ENCODE data around the gene AFAP1.

The AFAP1 gene

DNA sequence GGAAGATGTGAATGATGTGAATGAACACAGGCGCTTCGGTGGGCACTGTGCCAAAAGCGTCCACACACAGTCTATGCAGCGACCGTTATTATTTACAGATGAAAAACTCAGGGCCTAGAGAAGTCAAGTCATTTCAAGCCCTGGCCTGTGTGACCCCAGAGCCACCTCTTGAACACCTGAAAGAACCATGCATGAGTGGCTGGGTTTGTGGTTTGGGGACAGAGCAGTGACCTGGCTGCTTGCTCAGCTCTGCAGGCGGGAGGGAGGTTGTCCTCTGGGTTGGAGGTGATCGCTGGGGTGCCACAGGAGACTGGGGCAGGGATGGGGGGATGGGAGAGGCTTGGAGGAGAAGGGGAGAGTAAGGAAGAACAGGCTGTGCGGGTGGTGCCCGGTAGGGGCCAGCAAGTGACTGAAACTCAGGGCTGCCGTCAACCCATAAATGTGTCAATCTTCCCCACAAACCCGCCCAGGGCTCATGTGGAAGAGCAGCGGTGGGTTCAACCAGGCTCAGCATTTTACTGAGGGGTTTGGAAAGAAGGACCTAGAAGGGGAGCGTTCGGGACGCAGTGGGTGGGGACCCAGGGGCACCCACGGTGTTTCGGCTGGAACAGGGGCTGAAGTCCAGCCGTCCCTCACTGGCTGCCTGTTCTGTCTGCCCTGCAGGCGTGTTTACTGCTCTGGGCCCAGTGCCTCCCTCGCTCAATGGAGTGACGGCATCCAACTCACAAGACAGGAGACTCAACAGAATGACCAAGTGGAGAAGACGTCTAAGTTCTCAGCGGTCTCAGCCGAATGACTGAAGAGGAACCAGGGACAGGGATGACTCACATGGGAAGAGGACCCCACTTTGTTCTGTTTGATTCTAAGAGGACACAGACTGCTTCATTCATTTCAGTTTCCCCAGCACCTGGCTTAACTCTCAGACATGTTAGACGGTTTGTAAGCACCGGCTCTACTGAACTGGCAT is 167.8 kb downstream of the AFAP1 start:
- CTCF ChIA-PET: interaction anchor here (0.7 to 1.7 kb wide), 3 partner anchors 10 to 31 kb away, joined by 3 to 9 read pairs (median 3); no protein-coding TSS in a partner anchor
- TF ChIP-seq FOXA1 (IDR thresholded peaks at IDR 0.05) (no peak), LEF1 (IDR thresholded peaks at IDR 0.05; ENCODE audit: borderline replicate concordance) (no peak), FOXM1 (IDR thresholded peaks at IDR 0.05; ENCODE audit: borderline replicate concordance) (no peak), BHLHE40 (IDR thresholded peaks at IDR 0.05; ENCODE audit: borderline replicate concordance) (no peak), SP1 (IDR thresholded peaks at IDR 0.05) (no peak), FOXK2 (IDR thresholded peaks at IDR 0.05) (no peak), SUZ12 (IDR thresholded peaks at IDR 0.05) (no peak)
- TF ChIP-seq, protein P1, sequence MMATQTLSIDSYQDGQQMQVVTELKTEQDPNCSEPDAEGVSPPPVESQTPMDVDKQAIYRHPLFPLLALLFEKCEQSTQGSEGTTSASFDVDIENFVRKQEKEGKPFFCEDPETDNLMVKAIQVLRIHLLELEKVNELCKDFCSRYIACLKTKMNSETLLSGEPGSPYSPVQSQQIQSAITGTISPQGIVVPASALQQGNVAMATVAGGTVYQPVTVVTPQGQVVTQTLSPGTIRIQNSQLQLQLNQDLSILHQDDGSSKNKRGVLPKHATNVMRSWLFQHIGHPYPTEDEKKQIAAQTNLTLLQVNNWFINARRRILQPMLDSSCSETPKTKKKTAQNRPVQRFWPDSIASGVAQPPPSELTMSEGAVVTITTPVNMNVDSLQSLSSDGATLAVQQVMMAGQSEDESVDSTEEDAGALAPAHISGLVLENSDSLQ (IDR thresholded peaks at IDR 0.05): peak; percentile 88
- POLR2A ChIA-PET: no interaction called here
- DNase-seq (ENCODE audit: extremely low spot score): no peak

DNA sequence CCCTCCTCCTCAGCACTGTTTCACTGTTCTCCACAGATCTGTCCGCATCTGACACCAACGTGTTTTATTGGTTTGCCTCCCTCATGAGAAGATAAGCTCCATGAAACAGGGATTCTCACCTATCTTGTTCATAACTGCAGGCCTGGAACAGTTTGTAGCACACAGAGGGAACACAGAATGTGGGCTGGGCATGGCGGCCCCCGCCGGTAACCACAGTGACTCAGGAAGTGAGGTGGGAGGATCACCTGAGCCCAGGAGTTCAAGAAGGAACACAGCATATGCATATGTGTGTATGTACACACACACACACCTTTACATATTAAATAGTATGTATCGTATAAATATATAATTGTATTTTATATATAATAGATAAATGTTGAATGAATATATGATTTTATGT is 168.6 kb downstream of the AFAP1 start:
- POLR2A ChIA-PET: no interaction called here
- DNase-seq (ENCODE audit: extremely low spot score): no peak
- TF ChIP-seq NFRKB (IDR thresholded peaks at IDR 0.05) (no peak), SP1 (IDR thresholded peaks at IDR 0.05) (no peak), ELF4 (IDR thresholded peaks at IDR 0.05) (no peak)
- CTCF ChIA-PET: interaction anchor here (0.7 to 1.7 kb wide), 2 partner anchors 9 to 32 kb away, joined by 3 to 9 read pairs; no protein-coding TSS in a partner anchor

DNA sequence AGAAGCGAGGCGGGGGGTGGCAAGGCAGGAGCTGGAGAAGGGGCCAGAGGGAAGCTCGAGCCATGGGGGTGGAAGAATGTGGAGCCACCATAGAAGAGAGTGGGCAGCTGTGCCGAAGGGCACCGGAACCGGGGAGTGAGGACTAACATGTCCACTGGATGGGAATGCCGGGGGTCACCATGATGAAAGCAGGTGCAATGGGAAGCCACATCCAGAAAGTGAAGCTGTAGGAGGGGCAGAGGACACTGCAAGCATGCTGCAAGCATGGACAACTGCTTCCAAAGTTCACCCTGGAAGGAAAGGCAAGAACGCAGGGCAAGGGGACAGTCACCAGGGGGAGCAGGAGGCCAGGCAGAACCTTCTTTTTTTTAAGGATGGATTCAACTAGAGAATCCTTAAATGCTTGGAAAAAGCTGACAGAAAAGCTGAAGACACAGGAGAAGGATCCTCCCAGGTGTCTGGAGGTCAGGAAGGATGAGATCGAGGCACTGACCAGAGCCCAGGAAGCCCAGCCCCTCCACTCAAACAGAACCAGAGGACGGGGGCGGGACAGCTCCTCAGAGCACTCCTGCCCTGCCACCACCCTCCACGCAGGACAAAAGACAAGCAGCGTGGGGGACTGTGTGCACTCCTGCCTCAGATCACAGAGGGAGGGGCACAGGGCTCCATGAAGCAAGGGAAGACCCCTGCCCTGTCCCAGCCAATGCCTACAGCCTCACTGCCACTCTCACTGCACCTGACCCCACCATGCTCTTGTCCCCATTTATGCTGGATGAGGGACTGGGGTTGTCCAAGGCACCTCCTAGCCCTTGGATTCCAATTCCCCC is 169.2 kb downstream of the AFAP1 start:
- TF ChIP-seq LEF1 (IDR thresholded peaks at IDR 0.05; ENCODE audit: borderline replicate concordance) (no peak), TARDBP (IDR thresholded peaks at IDR 0.05) (no peak), CTBP1 (IDR thresholded peaks at IDR 0.05; ENCODE audit: borderline replicate concordance) (no peak), SUZ12 (IDR thresholded peaks at IDR 0.05) (no peak), NFRKB (IDR thresholded peaks at IDR 0.05) (no peak), ZNF384 (IDR thresholded peaks at IDR 0.05) (no peak), ARNT (IDR thresholded peaks at IDR 0.05) (no peak), FOXM1 (IDR thresholded peaks at IDR 0.05; ENCODE audit: borderline replicate concordance) (no peak), BHLHE40 (IDR thresholded peaks at IDR 0.05; ENCODE audit: borderline replicate concordance) (no peak), FOXA1 (IDR thresholded peaks at IDR 0.05) (no peak)
- TF ChIP-seq, protein P1 (IDR thresholded peaks at IDR 0.05): no peak
- POLR2A ChIA-PET: no interaction called here
- peak; percentile 55 for DNase-seq (ENCODE audit: extremely low spot score)
- CTCF ChIA-PET: interaction anchor here (0.7 to 1.7 kb wide), 2 partner anchors 8 to 32 kb away, joined by 3 to 9 read pairs; no protein-coding TSS in a partner anchor

DNA sequence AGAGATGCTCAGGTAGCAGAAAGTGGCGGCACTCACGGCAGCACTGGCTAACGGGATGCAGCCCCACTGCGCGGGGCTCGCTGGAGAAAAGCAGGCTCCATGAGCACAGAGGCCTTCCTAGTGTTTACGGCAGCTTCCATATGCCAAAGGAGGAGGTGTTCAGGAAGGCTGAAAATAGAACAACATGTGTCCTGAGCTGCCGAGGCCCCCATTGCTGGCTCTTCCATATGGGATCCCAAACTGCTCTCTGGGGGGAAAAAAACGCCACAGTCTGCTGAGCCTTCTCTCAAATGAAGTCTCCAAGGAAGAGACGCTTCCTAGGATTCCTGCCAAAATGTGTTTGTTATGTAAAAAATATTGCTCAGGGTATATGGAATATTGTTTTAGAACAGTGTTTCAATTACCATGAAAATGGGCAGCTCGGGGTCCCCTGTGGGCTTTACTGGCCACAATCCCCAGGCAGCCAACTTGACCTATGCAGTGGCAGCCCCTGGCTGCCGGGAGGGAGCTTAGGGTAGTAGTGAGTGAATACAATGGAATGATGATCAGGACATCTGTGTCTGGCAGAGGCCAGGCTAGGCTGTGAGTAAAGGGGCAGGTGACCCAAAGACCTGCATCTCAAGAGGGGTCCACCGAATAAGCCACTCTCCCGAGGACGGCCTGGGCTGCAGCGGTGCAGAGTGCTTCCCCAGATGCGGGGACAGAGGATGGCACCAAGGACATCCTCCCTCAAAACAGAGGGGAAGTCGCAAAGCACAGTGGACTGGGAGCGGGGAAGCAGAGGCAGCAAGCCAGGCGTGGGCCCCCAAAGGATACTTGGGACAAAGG is 170.1 kb downstream of the AFAP1 start:
- ChIA-PET CTCF (interaction anchor here (1.7 kb wide), 1 partner anchor 33 kb away, joined by 9 read pairs; no protein-coding TSS in a partner anchor), POLR2A (no interaction called here)
- DNase-seq (ENCODE audit: extremely low spot score): no peak
- no peak for TF ChIP-seq FOXA1 (IDR thresholded peaks at IDR 0.05)
- no peak for TF ChIP-seq FOXM1 (IDR thresholded peaks at IDR 0.05; ENCODE audit: borderline replicate concordance)
- TF ChIP-seq ELF4 (IDR thresholded peaks at IDR 0.05): no peak
- no peak for TF ChIP-seq ARNT (IDR thresholded peaks at IDR 0.05)
- no peak for TF ChIP-seq BHLHE40 (IDR thresholded peaks at IDR 0.05; ENCODE audit: borderline replicate concordance)
- TF ChIP-seq CTBP1 (IDR thresholded peaks at IDR 0.05; ENCODE audit: borderline replicate concordance): no peak
- no peak for TF ChIP-seq SUZ12 (IDR thresholded peaks at IDR 0.05)
- no peak for TF ChIP-seq HDGF (IDR thresholded peaks at IDR 0.05; ENCODE audit: borderline replicate concordance)

DNA sequence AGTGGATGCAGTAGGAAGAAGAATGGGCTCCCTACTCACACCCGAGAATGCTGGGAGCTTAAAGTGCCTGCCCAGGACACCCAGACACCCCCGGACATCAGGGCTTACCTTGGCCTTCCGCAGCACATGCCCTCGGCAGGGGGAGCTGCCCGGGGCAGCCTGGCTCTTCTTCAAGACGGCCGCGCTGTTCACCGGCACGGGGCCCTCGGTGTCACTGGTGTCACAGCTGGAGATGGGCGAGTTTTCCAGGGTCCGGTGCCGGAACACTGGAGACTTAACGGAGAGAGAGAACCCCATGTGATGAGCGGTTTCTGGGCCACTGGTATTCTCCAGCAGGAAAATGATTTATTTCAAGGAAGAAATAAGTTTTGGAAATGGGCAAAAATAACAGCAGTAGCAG is 170.9 kb downstream of the AFAP1 start:
- CTCF ChIA-PET: no interaction called here
- POLR2A ChIA-PET: no interaction called here
- DNase-seq (ENCODE audit: extremely low spot score): no peak
- TF ChIP-seq SP1 (IDR thresholded peaks at IDR 0.05) (no peak), ZNF384 (IDR thresholded peaks at IDR 0.05) (no peak), CTBP1 (IDR thresholded peaks at IDR 0.05; ENCODE audit: borderline replicate concordance) (no peak), HDGF (IDR thresholded peaks at IDR 0.05; ENCODE audit: borderline replicate concordance) (no peak), FOXM1 (IDR thresholded peaks at IDR 0.05; ENCODE audit: borderline replicate concordance) (no peak), BHLHE40 (IDR thresholded peaks at IDR 0.05; ENCODE audit: borderline replicate concordance) (no peak), TARDBP (IDR thresholded peaks at IDR 0.05) (no peak), L3MBTL2 (conservative IDR thresholded peaks at IDR 0.05) (no peak), SUZ12 (IDR thresholded peaks at IDR 0.05) (no peak), FOXA1 (IDR thresholded peaks at IDR 0.05) (no peak), ELF4 (IDR thresholded peaks at IDR 0.05) (no peak), LEF1 (IDR thresholded peaks at IDR 0.05; ENCODE audit: borderline replicate concordance) (no peak), ARNT (IDR thresholded peaks at IDR 0.05) (no peak), NFRKB (IDR thresholded peaks at IDR 0.05) (no peak), FOXK2 (IDR thresholded peaks at IDR 0.05) (no peak)
- TF ChIP-seq, protein P1 (IDR thresholded peaks at IDR 0.05): no peak
